Mesendoderm (in vitro differentiated cells): ENCODE data around the gene MTPN.

Experiments
- DNase-seq: peaks from one replicate; pipeline ENCODE4 v3.0.0; 2013
- H2AK5ac ChIP-seq: 2 replicates; pipeline ENCODE4 v1.6.1; 2013; ENCODE audit warnings: low read length, inconsistent platforms
- H2BK120ac ChIP-seq: 2 replicates; pipeline ENCODE4 v1.6.1; 2013; ENCODE audit warnings: low read depth, mild to moderate bottlenecking, low read length, moderate library complexity, mixed read lengths
- H2BK15ac ChIP-seq: replicated peaks from 2 replicates; pipeline ENCODE4 v1.6.1; 2013; ENCODE audit warnings: low read depth, mild to moderate bottlenecking, moderate library complexity
- H2BK5ac ChIP-seq: 2 replicates; pipeline ENCODE4 v1.6.1; 2013; ENCODE audit warnings: low read length, inconsistent platforms
- H3K18ac ChIP-seq: 2 replicates; pipeline ENCODE4 v1.6.1; 2013; ENCODE audit warnings: mild to moderate bottlenecking, low read length, mixed read lengths
- H3K23ac ChIP-seq: one replicate; pipeline ENCODE4 v1.6.1; 2013; ENCODE audit warnings: low read length
- H3K27ac ChIP-seq: 2 replicates; pipeline ENCODE4 v1.5.1; 2013; ENCODE audit warnings: low read depth, mild to moderate bottlenecking, inconsistent platforms, low read length, moderate library complexity
- H3K27me3 ChIP-seq: 2 replicates; pipeline ENCODE4 v1.6.1; 2013; ENCODE audit warnings: low read length, control low read depth, mild to moderate bottlenecking, inconsistent platforms; ENCODE audit not compliant: insufficient read depth, poor library complexity
- H3K36me3 ChIP-seq: 2 replicates; pipeline ENCODE4 v1.6.1; 2013; ENCODE audit warnings: low read length, inconsistent platforms; ENCODE audit not compliant: control insufficient read depth, insufficient read depth
- H3K4ac ChIP-seq: one replicate; pipeline ENCODE4 v1.6.1; 2013; ENCODE audit warnings: low read depth, mild to moderate bottlenecking, low read length, moderate library complexity
- H3K4me1 ChIP-seq: 2 replicates; pipeline ENCODE4 v1.6.1; 2013; ENCODE audit warnings: low read depth, low read length, inconsistent platforms; ENCODE audit not compliant: control insufficient read depth
- H3K4me2 ChIP-seq: 2 replicates; pipeline ENCODE4 v1.6.1; 2013; ENCODE audit warnings: low read length
- H3K4me3 ChIP-seq: 2 replicates; pipeline ENCODE4 v1.5.1; 2013; ENCODE audit warnings: mild to moderate bottlenecking, low read length
- H3K56ac ChIP-seq: one replicate; pipeline ENCODE4 v1.6.1; 2013; ENCODE audit warnings: low read length
- H3K79me1 ChIP-seq: 2 replicates; pipeline ENCODE4 v1.6.1; 2013; ENCODE audit warnings: low read length, inconsistent platforms
- H3K79me2 ChIP-seq: 2 replicates; pipeline ENCODE4 v1.6.1; 2013; ENCODE audit warnings: mild to moderate bottlenecking, low read length; ENCODE audit not compliant: control insufficient read depth, insufficient read depth
- H3K9ac ChIP-seq: 2 replicates; pipeline ENCODE4 v1.6.1; 2013; ENCODE audit warnings: low read length, inconsistent platforms
- H4K5ac ChIP-seq: one replicate; pipeline ENCODE4 v1.6.1; 2013; ENCODE audit warnings: low read length
- H4K8ac ChIP-seq: one replicate; pipeline ENCODE4 v1.6.1; 2013; ENCODE audit warnings: low read depth, mild to moderate bottlenecking, control low read depth, low read length, moderate library complexity
- WGBS: extraction: QIAGEN DNeasy Blood & Tissue Kit; methylation state at CpG from one replicate; pipeline ENCODE4 v1.1.7; 2013; ENCODE audit warnings: low lambda C conversion rate, missing lambda C conversion rate; ENCODE audit not compliant: insufficient coverage; ENCODE audit errors: extremely low coverage; 5-methylcytosine and 5-hydroxymethylcytosine counted together

The MTPN gene

DNA sequence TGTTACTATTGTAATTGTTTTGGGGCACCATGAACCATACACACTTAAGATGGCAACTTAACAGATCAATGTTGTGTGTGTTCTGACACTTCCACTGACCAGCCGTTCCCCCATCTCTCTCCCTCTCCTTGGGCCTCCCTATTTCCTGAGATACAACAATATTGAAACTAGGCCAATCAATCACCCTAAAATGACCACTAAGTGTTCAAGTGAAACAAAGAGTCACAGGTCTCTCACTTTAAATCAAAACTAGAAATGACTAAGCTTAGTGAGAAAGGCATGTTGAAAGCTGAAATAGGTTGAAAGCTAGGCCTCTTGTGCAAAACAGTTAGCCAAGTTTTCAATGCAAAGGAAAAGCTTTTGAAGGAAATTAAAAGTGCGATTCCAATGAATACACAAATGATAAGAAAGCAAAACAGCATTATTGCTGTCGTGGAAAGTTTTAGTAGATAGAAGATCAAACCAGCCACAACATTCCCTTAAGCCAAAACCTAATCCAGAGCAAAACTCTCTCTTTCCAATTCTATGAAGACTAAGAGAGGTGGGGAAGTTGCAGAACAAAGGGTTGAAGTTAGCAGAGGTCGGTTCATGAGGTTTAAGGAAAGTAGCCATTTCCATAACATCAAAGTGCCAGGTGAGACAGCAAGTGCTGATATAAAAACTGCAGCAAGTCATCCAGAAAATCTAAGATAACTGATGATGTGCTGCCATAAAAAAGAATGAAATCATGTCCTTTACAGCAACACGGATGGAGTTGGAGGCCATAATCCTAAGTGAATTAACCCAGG, 90.6 kb downstream of the MTPN start:
- H3K4me2 ChIP-seq = no peak overlapping the region
- no peak overlapping the region for H2BK15ac ChIP-seq
- H3K9ac ChIP-seq = no peak overlapping the region
- no peak overlapping the region for H3K23ac ChIP-seq
- H4K5ac ChIP-seq = no peak overlapping the region
- no peaks in the 10 kb centered on the region for H3K79me2 ChIP-seq
- H3K56ac ChIP-seq = no peak overlapping the region
- H3K4me3 ChIP-seq = no peak overlapping the region
- H3K4me1 ChIP-seq = no peaks in the 10 kb centered on the region
- no peaks in the 10 kb centered on the region for H3K79me1 ChIP-seq
- no CpG with 5 or more reads among the region's 5 CpGs for whole genome bisulfite sequencing
- H3K27ac ChIP-seq = no peak overlapping the region
- no peak overlapping the region for H2BK120ac ChIP-seq
- no peak overlapping the region for H4K8ac ChIP-seq
- H3K27me3 ChIP-seq = no peaks in the 10 kb centered on the region
- no peak overlapping the region for H2BK5ac ChIP-seq
- no peak overlapping the region for H3K18ac ChIP-seq
- DNase-seq = no peak
- H3K4ac ChIP-seq = no peak overlapping the region
- no peak overlapping the region for H2AK5ac ChIP-seq
- no peaks in the 10 kb centered on the region for H3K36me3 ChIP-seq

DNA sequence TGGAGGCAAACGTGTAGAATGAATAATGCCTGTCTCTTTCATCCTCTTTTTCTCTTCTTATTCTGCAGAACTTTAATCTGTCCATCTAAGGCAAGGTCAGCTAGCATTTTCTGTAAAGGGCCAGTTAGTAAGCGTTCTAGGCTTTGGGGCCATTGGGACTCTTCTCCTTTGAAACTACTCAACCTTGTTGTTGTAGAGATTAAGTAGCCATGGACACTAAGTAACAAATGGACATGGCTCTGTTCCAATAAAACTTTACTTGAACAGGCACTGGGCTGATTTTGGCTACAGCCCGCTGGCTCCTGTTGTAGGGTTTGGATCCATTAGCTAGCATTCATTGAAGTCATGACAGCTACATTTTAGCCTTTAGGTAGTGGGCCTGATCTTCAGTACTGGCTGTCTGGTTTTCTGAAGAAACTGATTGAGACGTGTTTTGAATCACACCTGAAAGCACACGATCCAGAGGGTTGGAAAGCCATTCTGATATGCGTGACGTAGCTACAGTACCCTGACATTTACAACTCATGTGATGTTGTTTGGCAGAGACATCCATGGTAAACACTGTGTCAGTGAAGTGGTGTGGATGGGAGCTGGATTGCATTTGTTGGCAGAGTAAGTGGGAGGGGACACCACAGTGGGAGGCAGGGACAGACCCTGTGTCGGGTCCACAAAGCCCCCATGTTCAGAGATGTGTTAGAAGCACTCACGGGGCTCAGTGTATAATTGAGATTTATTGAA, 92.5 kb downstream of the MTPN start:
- no peak overlapping the region for H3K4me3 ChIP-seq
- H3K4me2 ChIP-seq = no peak overlapping the region
- no peak for DNase-seq
- H4K5ac ChIP-seq = no peak overlapping the region
- no peak overlapping the region for H2BK120ac ChIP-seq
- H2AK5ac ChIP-seq = no peak overlapping the region
- H3K23ac ChIP-seq = no peak overlapping the region
- no CpG with 5 or more reads among the region's 9 CpGs for WGBS
- no peaks in the 10 kb centered on the region for H3K27me3 ChIP-seq
- H4K8ac ChIP-seq = no peak overlapping the region
- H3K79me1 ChIP-seq = no peaks in the 10 kb centered on the region
- H3K9ac ChIP-seq = no peak overlapping the region
- no peak overlapping the region for H2BK15ac ChIP-seq
- no peak overlapping the region for H2BK5ac ChIP-seq
- H3K56ac ChIP-seq = no peak overlapping the region
- H3K4ac ChIP-seq = no peak overlapping the region
- H3K79me2 ChIP-seq = no peaks in the 10 kb centered on the region
- H3K36me3 ChIP-seq = no peaks in the 10 kb centered on the region
- no peak overlapping the region for H3K27ac ChIP-seq
- no peaks in the 10 kb centered on the region for H3K4me1 ChIP-seq
- H3K18ac ChIP-seq = no peak overlapping the region

DNA sequence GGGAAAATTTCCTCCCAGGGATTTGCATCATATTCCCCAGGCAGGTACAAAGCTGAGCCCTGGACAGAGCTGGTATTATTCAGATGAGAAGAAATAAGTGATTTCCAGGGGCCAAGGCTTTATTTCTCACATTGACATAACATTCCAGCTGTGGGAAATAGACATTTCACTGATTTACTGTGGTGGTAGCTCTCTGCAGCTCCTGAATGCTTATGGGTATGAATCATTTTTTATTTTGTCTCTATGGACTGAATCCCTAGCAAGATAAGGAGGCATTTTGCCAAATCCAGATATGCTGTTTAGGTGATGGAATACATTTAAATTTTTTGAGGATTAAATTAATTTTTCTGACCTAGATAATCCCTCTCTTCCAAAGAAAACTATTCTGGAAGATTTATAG, 97.9 kb downstream of the MTPN start:
- Histone ChIP-seq H2BK120ac (no peak overlapping the region), H3K4ac (no peak overlapping the region), H3K18ac (peak overlapping the region; percentile 14), H3K9ac (no peak overlapping the region), H4K5ac (no peak overlapping the region), H2BK5ac (no peak overlapping the region), H3K56ac (no peak overlapping the region), H3K4me3 (no peak overlapping the region), H2AK5ac (no peak overlapping the region), H2BK15ac (no peak overlapping the region), H4K8ac (no peak overlapping the region), H3K27me3 (no peaks in the 10 kb centered on the region), H3K36me3 (no peaks in the 10 kb centered on the region), H3K79me1 (no peaks in the 10 kb centered on the region), H3K23ac (no peak overlapping the region), H3K79me2 (no peaks in the 10 kb centered on the region), H3K4me2 (no peak overlapping the region), H3K4me1 (no peaks in the 10 kb centered on the region), H3K27ac (no peak overlapping the region)
- no peak for DNase-seq

DNA sequence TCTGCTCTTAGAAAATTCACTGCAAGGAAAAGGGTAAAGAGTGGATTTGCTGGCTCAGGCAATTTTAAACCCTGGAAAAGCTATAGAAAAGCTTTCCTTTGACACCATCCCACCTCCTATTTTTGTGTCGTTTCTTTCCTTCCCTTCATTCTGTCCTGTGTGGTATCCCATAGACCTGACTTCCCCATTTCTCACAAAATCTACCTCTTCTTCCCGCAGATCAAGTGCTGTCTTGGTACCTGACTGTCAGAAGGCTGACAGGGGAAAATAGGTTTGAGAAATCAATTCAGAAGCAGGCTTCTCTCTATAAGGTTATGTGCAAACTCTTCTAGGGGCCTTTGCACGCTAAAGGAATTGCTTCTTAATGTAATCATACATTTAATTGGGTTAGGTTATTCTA, 98.9 kb downstream of the MTPN start:
- Histone ChIP-seq H3K79me2 (no peaks in the 10 kb centered on the region), H2BK120ac (no peak overlapping the region), H3K4me2 (no peak overlapping the region), H3K18ac (no peak overlapping the region), H4K8ac (no peak overlapping the region), H2AK5ac (no peak overlapping the region), H3K27me3 (no peaks in the 10 kb centered on the region), H3K9ac (no peak overlapping the region), H4K5ac (no peak overlapping the region), H3K23ac (no peak overlapping the region), H2BK15ac (no peak overlapping the region), H3K4me1 (no peaks in the 10 kb centered on the region), H2BK5ac (no peak overlapping the region), H3K27ac (no peak overlapping the region), H3K79me1 (no peaks in the 10 kb centered on the region), H3K56ac (no peak overlapping the region), H3K36me3 (no peaks in the 10 kb centered on the region), H3K4ac (no peak overlapping the region), H3K4me3 (no peak overlapping the region)
- WGBS = no CpG with 5 or more reads among the region's 3 CpGs
- DNase-seq = no peak

DNA sequence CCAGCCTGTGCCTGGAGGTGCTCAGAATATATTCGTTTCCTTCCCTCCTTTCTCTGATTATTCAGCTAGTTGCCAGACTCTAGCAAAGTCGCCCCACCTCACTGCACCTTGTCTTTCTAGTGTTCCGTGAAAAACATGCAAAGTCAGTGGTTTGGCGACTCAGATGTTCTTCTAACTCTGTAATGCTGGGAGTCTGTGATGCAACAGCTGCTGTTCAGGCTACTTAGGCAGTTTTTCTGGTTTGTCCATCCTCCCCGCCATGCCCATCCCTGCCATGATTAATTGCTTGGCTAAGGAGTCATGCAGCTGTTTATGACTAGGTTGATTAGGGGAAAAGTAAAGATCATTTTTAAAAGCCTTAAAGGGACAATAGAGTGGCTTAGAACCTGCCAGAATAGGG, 99.4 kb downstream of the MTPN start:
- no peak overlapping the region for H3K23ac ChIP-seq
- H2BK5ac ChIP-seq = no peak overlapping the region
- H3K56ac ChIP-seq = no peak overlapping the region
- no peaks in the 10 kb centered on the region for H3K4me1 ChIP-seq
- no peak overlapping the region for H4K5ac ChIP-seq
- H2BK120ac ChIP-seq = no peak overlapping the region
- DNase-seq = no peak
- no peak overlapping the region for H3K9ac ChIP-seq
- no peak overlapping the region for H2AK5ac ChIP-seq
- no peak overlapping the region for H3K27ac ChIP-seq
- H3K4me3 ChIP-seq = no peak overlapping the region
- H3K36me3 ChIP-seq = no peaks in the 10 kb centered on the region
- H3K79me2 ChIP-seq = no peaks in the 10 kb centered on the region
- no peak overlapping the region for H3K4me2 ChIP-seq
- no peaks in the 10 kb centered on the region for H3K27me3 ChIP-seq
- no peak overlapping the region for H4K8ac ChIP-seq
- H2BK15ac ChIP-seq = no peak overlapping the region
- H3K79me1 ChIP-seq = no peaks in the 10 kb centered on the region
- no CpG with 5 or more reads among the region's 5 CpGs for WGBS
- no peak overlapping the region for H3K18ac ChIP-seq
- H3K4ac ChIP-seq = no peak overlapping the region
